Lung (tissue), 12 donors: Measurements from ENCODE around the gene USP26. TPM values are rescaled to one million over a fixed set of nuclear protein-coding genes. Genes with fewer than 3 reads are reported as not detected.

Source experiments
- ATAC-seq: fragments of 200-7000 bp; cut with Tn5 transposase; one replicate; pipeline ENCODE4 v1.9.1; 2020; ENCODE audit warnings: moderate number of reproducible peaks; ENCODE audit not compliant: insufficient read depth, low FRiP score
- DNase-seq, 3 donors: peaks; one replicate each; pipeline ENCODE4 v3.0.0-alpha.2; 2013 to 2017
- H3K27ac ChIP-seq, 2 donors: one replicate each; pipeline ENCODE4 v1.5.1; 2013; ENCODE audit warnings: mild to moderate bottlenecking in 2 of 2, moderate library complexity in 2 of 2, control low read depth in 1 of 2, inconsistent platforms in 1 of 2, low read depth in 1 of 2, low read length in 1 of 2
- H3K27me3 ChIP-seq, 3 donors: one replicate each; pipeline ENCODE4 v1.5.1; 2013; ENCODE audit warnings: low read length in 2 of 3; ENCODE audit not compliant: control insufficient read depth in 3 of 3, insufficient read depth in 3 of 3
- H3K36me3 ChIP-seq, 4 donors: one replicate each; pipeline ENCODE4 v1.5.1; 2013; ENCODE audit warnings: low read length in 4 of 4, mild to moderate bottlenecking in 1 of 4, moderate library complexity in 1 of 4; ENCODE audit not compliant: control insufficient read depth in 4 of 4, insufficient read depth in 4 of 4
- H3K4me1 ChIP-seq, 5 donors: one replicate each; pipeline ENCODE4 v1.5.1; 2013; ENCODE audit warnings: low read length in 5 of 5, mild to moderate bottlenecking in 2 of 5, moderate library complexity in 1 of 5; ENCODE audit not compliant: control insufficient read depth in 5 of 5, insufficient read depth in 5 of 5
- H3K4me3 ChIP-seq: one replicate; pipeline ENCODE4 v1.5.1; 2013; ENCODE audit warnings: mild to moderate bottlenecking, control low read depth, moderate library complexity
- H3K9ac ChIP-seq, 2 donors: one replicate each; pipeline ENCODE4 v1.5.1; 2013; ENCODE audit warnings: low read length in 2 of 2, control low read depth in 1 of 2; ENCODE audit not compliant: insufficient read depth in 1 of 2
- H3K9me3 ChIP-seq, 4 donors: one replicate each; pipeline ENCODE4 v1.5.1; 2013; ENCODE audit warnings: low read length in 3 of 4, mild to moderate bottlenecking in 1 of 4, moderate library complexity in 1 of 4; ENCODE audit not compliant: control insufficient read depth in 4 of 4, insufficient read depth in 3 of 4
- CTCF ChIP-seq: IDR thresholded peaks from 2 replicates; pipeline ENCODE4 v1.5.1; 2012; ENCODE audit warnings: mild to moderate bottlenecking; ENCODE audit errors: control extremely low read depth, extremely low read depth
- WGBS, 2 donors: extraction: QIAGEN DNeasy Blood & Tissue Kit; methylation state at CpG; one replicate each; pipeline ENCODE4 v1.1.7; 2013; 5-methylcytosine and 5-hydroxymethylcytosine counted together
- polyA plus RNA-seq, 2 donors: library from polyadenylated mRNA; stranded (reverse); fragments of 200-250 nt; gene quantifications; one replicate each; pipeline ENCODE4 v1.2.1, GENCODE V29; 2013
- total RNA-seq, 2 donors: library from RNA; depleted of rRNA in 1 of 2; stranded (reverse); fragments of >200 nt in 1 of 2; gene quantifications; one replicate each; pipeline ENCODE4 v1.2.1, GENCODE V29; 2014 to 2021
- donor health status: control.
- donor health status: control.
- donor health status: Bipolar disorder and iron deficiency.
- donor health status: healthy.
- donor health status: DM: yes; HTN: yes; CAD: no.

The USP26 gene
- total and polyA plus RNA-seq, 4 donors = not detected

GRCh38 chrX:133072566-133072965 lies 24.3 kb downstream of the USP26 start:
- no peak for ATAC-seq
- no peak for TF ChIP-seq CTCF

GRCh38 chrX:133068461-133068860 lies 28.4 kb downstream of the USP26 start:
- Histone ChIP-seq H3K27me3 (peaks cover 0 to 10% (median 0%) of the 10 kb centered on the region in 3 donors), H3K9ac (no peak overlapping the region), H3K27ac (no peak overlapping the region), H3K36me3 (no peaks in the 10 kb centered on the region), H3K4me3 (no peak overlapping the region), H3K4me1 (no peaks in the 10 kb centered on the region), H3K9me3 (no peaks in the 10 kb centered on the region)
- ATAC-seq (no peak), DNase-seq (no peak)
- WGBS, 2 donors = 61 to 93% methylated on average over 2 of the region's 2 CpGs
- no peak for TF ChIP-seq CTCF

More at GRCh38 chrX:133072566-133072965, 24.3 kb downstream of the USP26 start:
- no peaks in the 10 kb centered on the region for H3K4me1 ChIP-seq
- peaks cover 0 to 2% (median 0%) of the 10 kb centered on the region in 4 donors for H3K9me3 ChIP-seq
- DNase-seq = peak; percentile 18 to 70 (median 63)
- no peak overlapping the region for H3K4me3 ChIP-seq
- H3K36me3 ChIP-seq = no peaks in the 10 kb centered on the region
- no peak overlapping the region for H3K27ac ChIP-seq
- no peak overlapping the region for H3K9ac ChIP-seq
- peaks cover 0 to 18% (median 4%) of the 10 kb centered on the region in 3 donors for H3K27me3 ChIP-seq

- H3K9me3 ChIP-seq = no peaks in the 10 kb centered on the region
- no peak overlapping the region for H3K9ac ChIP-seq
- ATAC-seq = no peak
- no peak for DNase-seq
- no peaks in the 10 kb centered on the region for H3K36me3 ChIP-seq
- peaks cover 0 to 11% (median 9%) of the 10 kb centered on the region in 3 donors for H3K27me3 ChIP-seq
- no peak for TF ChIP-seq CTCF
- H3K4me1 ChIP-seq = no peaks in the 10 kb centered on the region
- 81 to 100% methylated on average over 1 of the region's 1 CpG for WGBS, 2 donors
- no peak overlapping the region for H3K4me3 ChIP-seq
- no peak overlapping the region for H3K27ac ChIP-seq
Measured at GRCh38 chrX:133056341-133056740, 40.6 kb downstream of the USP26 start.

GRCh38 chrX:133054761-133055405 lies 42.0 kb downstream of the USP26 start:
- no peak for TF ChIP-seq CTCF
- no peaks in the 10 kb centered on the region for H3K4me1 ChIP-seq
- no peak for ATAC-seq

More at GRCh38 chrX:133054761-133055405, 42.0 kb downstream of the USP26 start:
- Histone ChIP-seq H3K9me3 (no peaks in the 10 kb centered on the region), H3K27ac (no peak overlapping the region), H3K4me3 (no peak overlapping the region), H3K36me3 (no peaks in the 10 kb centered on the region), H3K27me3 (peaks cover 0 to 18% (median 9%) of the 10 kb centered on the region in 3 donors), H3K9ac (no peak overlapping the region)
- peak in 2 of 3 donors; percentile 9 to 22 for DNase-seq
